Naive thymus-derived CD4-positive, alpha-beta T cell (primary cell): Measurements from ENCODE around the gene CNNM1. TPM values are rescaled to one million over a fixed set of nuclear protein-coding genes. Genes with fewer than 3 reads are reported as not detected.

Experiments used
- ATAC-seq: fragments of 150-1000 bp; cut with Tn5 transposase; 2 replicates; pipeline ENCODE4 v1.10.0; 2021; ENCODE audit warnings: mild to moderate bottlenecking, moderate library complexity
- CTCF ChIA-PET: fragments of 350-600 bp; sonication (Branson Sonifier 250); formaldehyde crosslinking; loops from one replicate; lab custom pipeline; 2021; ENCODE audit warnings: antibody characterized with exemption; lab: Charles Lee
- POLR2A ChIA-PET: fragments of 350-600 bp; sonication (Branson Sonifier 250); formaldehyde crosslinking; loops from one replicate; lab custom pipeline; 2021; ENCODE audit warnings: antibody characterized with exemption, inconsistent platforms; lab: Charles Lee
- DNase-seq, 9 donors: peaks; one replicate each; pipeline versions ENCODE4 v3.0.0 to v3.0.0-alpha.2; 2020 to 2022; ENCODE audit warnings: mixed read lengths in 1 of 9
- H3K27ac ChIP-seq: one replicate; pipeline ENCODE4 v1.7.0; 2013; ENCODE audit warnings: mild to moderate bottlenecking, low read depth, low read length, moderate library complexity
- H3K27me3 ChIP-seq, 2 donors: one replicate each; pipeline ENCODE4 v1.7.0; 2013; ENCODE audit warnings: low read length in 2 of 2, mild to moderate bottlenecking in 2 of 2, moderate library complexity in 2 of 2; ENCODE audit not compliant: control insufficient read depth in 2 of 2, insufficient read depth in 2 of 2
- H3K36me3 ChIP-seq, 3 experiments: 1 replicate in 2 of 3; 2 replicates in 1 of 3; pipeline ENCODE4 v1.7.0; 2013; ENCODE audit warnings: low read length in 3 of 3, mild to moderate bottlenecking in 3 of 3, moderate library complexity in 1 of 3; ENCODE audit not compliant: insufficient read depth in 3 of 3, control insufficient read depth in 2 of 3
- H3K4me1 ChIP-seq, 2 donors: one replicate each; pipeline ENCODE4 v1.7.0; 2013; ENCODE audit warnings: low read length in 2 of 2, mild to moderate bottlenecking in 2 of 2, moderate library complexity in 1 of 2; ENCODE audit not compliant: control insufficient read depth in 2 of 2, insufficient read depth in 2 of 2
- H3K4me3 ChIP-seq: 2 replicates; pipeline ENCODE4 v1.7.0; 2013; ENCODE audit warnings: mild to moderate bottlenecking, low read length
- H3K9me3 ChIP-seq, 3 experiments: 1 replicate in 2 of 3; 2 replicates in 1 of 3; pipeline ENCODE4 v1.7.0; 2013; ENCODE audit warnings: low read length in 3 of 3; ENCODE audit not compliant: control insufficient read depth in 2 of 3
- H3K27ac Mint-ChIP-seq, 9 donors: one replicate each; pipeline ENCODE4 v1.8.0; 2020 to 2022; ENCODE audit warnings: mixed read lengths in 9 of 9, mild to moderate bottlenecking in 8 of 9, moderate library complexity in 5 of 9, inconsistent platforms in 2 of 9
- H3K27me3 Mint-ChIP-seq, 5 donors: one replicate each; pipeline ENCODE4 v1.8.0; 2021 to 2022; ENCODE audit warnings: mixed read lengths in 5 of 5, mild to moderate bottlenecking in 1 of 5
- H3K36me3 Mint-ChIP-seq, 5 donors: one replicate each; pipeline ENCODE4 v1.8.0; 2020 to 2022; ENCODE audit warnings: mixed read lengths in 5 of 5, mild to moderate bottlenecking in 3 of 5, inconsistent platforms in 1 of 5
- H3K4me1 Mint-ChIP-seq, 7 donors: one replicate each; pipeline ENCODE4 v1.8.0; 2020 to 2022; ENCODE audit warnings: mixed read lengths in 7 of 7, mild to moderate bottlenecking in 3 of 7, inconsistent platforms in 1 of 7
- H3K4me3 Mint-ChIP-seq, 10 donors: one replicate each; pipeline ENCODE4 v1.8.0; 2020 to 2022; ENCODE audit warnings: mild to moderate bottlenecking in 10 of 10, mixed read lengths in 10 of 10, moderate library complexity in 6 of 10, inconsistent platforms in 2 of 10
- H3K9me3 Mint-ChIP-seq, 11 donors: one replicate each; pipeline ENCODE4 v1.8.0; 2020 to 2022; ENCODE audit warnings: mixed read lengths in 11 of 11, mild to moderate bottlenecking in 4 of 11, inconsistent platforms in 1 of 11, moderate library complexity in 1 of 11
- intact Hi-C, 2 donors: fragments of 100-400 bp; cut with micrococcal nuclease; formaldehyde crosslinking; loops; one replicate each; pipeline ENCODE4 v1.15.1; 2023
- polyA plus RNA-seq, 2 donors: library from polyadenylated mRNA; unstranded; fragments of 300-500 nt; fragmentation: Illumina TruSeq; gene quantifications; one replicate each; pipeline ENCODE4 v1.2.3, GENCODE V29; 2021
- total RNA-seq, 6 experiments: library from RNA in 5 of 6; stranded (reverse) in 5 of 6; gene quantifications; 1 replicate in 5 of 6; 2 replicates in 1 of 6; pipeline ENCODE4 v1.2.3 and lab custom pipeline; 2021 to 2026

The CNNM1 gene
- total and polyA plus RNA-seq, 7 experiments from 2014 or later, result 0.12 to 1.9 (median 0.30) TPM

DNA sequence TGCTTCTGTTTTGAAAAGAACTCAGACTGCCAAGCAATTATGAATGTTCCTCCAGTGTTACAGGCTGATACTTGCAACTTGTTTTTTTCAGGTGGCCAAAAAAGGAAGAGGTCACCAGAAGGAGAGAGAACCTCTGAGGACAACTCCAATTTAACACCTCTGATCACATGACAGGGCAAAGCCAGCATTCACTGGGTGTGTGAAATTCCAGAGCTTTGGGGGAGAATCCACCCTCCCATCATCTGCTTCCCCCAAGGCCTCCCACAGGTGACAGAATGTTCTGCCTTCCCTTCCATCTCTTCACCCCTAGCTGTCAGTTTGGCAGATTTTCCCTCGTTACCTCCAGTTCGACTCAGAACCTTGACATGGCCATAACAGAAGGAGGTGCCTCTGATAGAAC is 62.2 kb downstream of the CNNM1 start:
- POLR2A ChIA-PET, result no interaction called here
- CTCF ChIA-PET, result interaction anchor here (0.6 kb wide), 1 partner anchor 28 kb away, joined by 3 read pairs; no protein-coding TSS in a partner anchor

GRCh38 chr10:99393036-99393435 is 63.9 kb downstream of the CNNM1 start:
- POLR2A ChIA-PET, result no interaction called here
- H3K27ac Mint-ChIP-seq, result no peak overlapping the region
- no peak overlapping the region for H3K4me3 ChIP-seq
- peaks cover 0 to 15% (median 9%) of the 10 kb centered on the region in 7 donors for H3K4me1 Mint-ChIP-seq
- peaks cover 0 to 2% (median 0%) of the 10 kb centered on the region in 5 donors for H3K27me3 Mint-ChIP-seq
- no peaks in the 10 kb centered on the region for H3K9me3 Mint-ChIP-seq
- no peaks in the 10 kb centered on the region for H3K27me3 ChIP-seq
- no peaks in the 10 kb centered on the region for H3K9me3 ChIP-seq
- H3K27ac ChIP-seq, result no peak overlapping the region
- peaks cover 0 to 13% (median 0%) of the 10 kb centered on the region in 3 experiments for H3K36me3 ChIP-seq
- H3K4me3 Mint-ChIP-seq, result peak overlapping the region in 1 of 10 donors; percentile 29
- peaks cover 0 to 16% (median 0%) of the 10 kb centered on the region in 5 donors for H3K36me3 Mint-ChIP-seq
- intact Hi-C loops, result loop anchor here (2.0 kb wide), 3 partner anchors 38 to 318 kb away; partner anchors contain the start of gene GOT1 (in 2 of the 2)
- ATAC-seq, result no peak
- CTCF ChIA-PET, result interaction anchor here (0.7 to 1.3 kb wide), 3 partner anchors 10 to 221 kb away, joined by 3 to 4 read pairs (median 4); no protein-coding TSS in a partner anchor
- DNase-seq, result no peak
- H3K4me1 ChIP-seq, result no peaks in the 10 kb centered on the region

More for the DNA sequence above, 62.2 kb downstream of the CNNM1 start:
- peaks cover 0 to 15% (median 9%) of the 10 kb centered on the region in 7 donors for H3K4me1 Mint-ChIP-seq
- peaks cover 0 to 9% (median 0%) of the 10 kb centered on the region in 5 donors for H3K36me3 Mint-ChIP-seq
- H3K4me3 Mint-ChIP-seq, result no peak overlapping the region
- H3K27me3 Mint-ChIP-seq, result peaks cover 0 to 7% (median 0%) of the 10 kb centered on the region in 5 donors
- Histone ChIP-seq H3K27me3 (no peaks in the 10 kb centered on the region), H3K36me3 (no peaks in the 10 kb centered on the region), H3K27ac (no peak overlapping the region), H3K4me1 (no peaks in the 10 kb centered on the region), H3K9me3 (no peaks in the 10 kb centered on the region), H3K4me3 (no peak overlapping the region)
- intact Hi-C loops, result no loop called here
- no peaks in the 10 kb centered on the region for H3K9me3 Mint-ChIP-seq
- DNase-seq (no peak), ATAC-seq (no peak)
- H3K27ac Mint-ChIP-seq, result peak overlapping the region in 1 of 9 donors; percentile 14

DNA sequence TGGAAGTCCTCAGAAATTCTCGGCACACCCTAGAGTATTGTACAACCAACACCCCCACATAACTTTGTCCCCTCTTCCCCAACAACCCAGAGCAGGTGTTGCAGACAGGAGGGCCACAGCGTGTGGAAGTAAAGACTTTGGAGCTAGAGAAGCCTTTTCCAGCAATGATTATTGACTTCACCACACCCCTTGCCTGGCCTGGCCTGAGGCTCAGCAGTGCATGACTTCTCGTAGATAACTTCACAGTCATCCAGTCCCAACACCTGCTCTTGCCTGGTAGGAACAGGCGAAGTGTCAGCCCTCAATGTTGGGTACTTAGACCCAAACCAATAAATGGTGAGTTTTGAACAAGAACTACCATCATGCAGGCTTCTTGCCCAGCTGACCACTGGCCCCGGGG is 64.5 kb downstream of the CNNM1 start:
- peaks cover 0 to 19% (median 0%) of the 10 kb centered on the region in 3 experiments for H3K36me3 ChIP-seq
- H3K27ac ChIP-seq, result no peak overlapping the region
- no peak overlapping the region for H3K4me3 ChIP-seq
- H3K4me1 ChIP-seq, result no peaks in the 10 kb centered on the region
- ATAC-seq (no peak), DNase-seq (no peak)
- H3K27ac Mint-ChIP-seq, result no peak overlapping the region
- ChIA-PET POLR2A (no interaction called here), CTCF (no interaction called here)
- H3K4me1 Mint-ChIP-seq, result peaks cover 0 to 15% (median 9%) of the 10 kb centered on the region in 7 donors
- H3K27me3 Mint-ChIP-seq, result peaks cover 0 to 2% (median 0%) of the 10 kb centered on the region in 5 donors
- H3K9me3 Mint-ChIP-seq, result no peaks in the 10 kb centered on the region
- no peaks in the 10 kb centered on the region for H3K9me3 ChIP-seq
- intact Hi-C loops, result loop anchor here (2.0 kb wide), 3 partner anchors 37 to 317 kb away; partner anchors contain the start of gene GOT1 (in 2 of the 2)
- peaks cover 0 to 17% (median 0%) of the 10 kb centered on the region in 5 donors for H3K36me3 Mint-ChIP-seq
- H3K4me3 Mint-ChIP-seq, result no peak overlapping the region
- no peaks in the 10 kb centered on the region for H3K27me3 ChIP-seq

GRCh38 chr10:99394256-99394655 is 65.1 kb downstream of the CNNM1 start:
- CTCF ChIA-PET, result interaction anchor here (0.5 kb wide), 1 partner anchor 258 kb away, joined by 3 read pairs; no protein-coding TSS in a partner anchor
- H3K27me3 ChIP-seq, result no peaks in the 10 kb centered on the region
- peaks cover 0 to 19% (median 5%) of the 10 kb centered on the region in 5 donors for H3K36me3 Mint-ChIP-seq
- POLR2A ChIA-PET, result no interaction called here
- H3K9me3 ChIP-seq, result no peaks in the 10 kb centered on the region
- no peak overlapping the region for H3K27ac Mint-ChIP-seq
- no peak overlapping the region for H3K4me3 ChIP-seq
- H3K4me3 Mint-ChIP-seq, result no peak overlapping the region
- H3K9me3 Mint-ChIP-seq, result no peaks in the 10 kb centered on the region
- peaks cover 0 to 25% (median 0%) of the 10 kb centered on the region in 3 experiments for H3K36me3 ChIP-seq
- H3K4me1 ChIP-seq, result no peaks in the 10 kb centered on the region
- peaks cover 0 to 15% (median 9%) of the 10 kb centered on the region in 7 donors for H3K4me1 Mint-ChIP-seq
- intact Hi-C loops, result no loop called here
- H3K27ac ChIP-seq, result no peak overlapping the region
- ATAC-seq (no peak), DNase-seq (no peak)
- H3K27me3 Mint-ChIP-seq, result peaks cover 0 to 2% (median 0%) of the 10 kb centered on the region in 5 donors

- H3K4me3 Mint-ChIP-seq, result no peak overlapping the region
- Histone ChIP-seq H3K4me1 (no peaks in the 10 kb centered on the region), H3K9me3 (no peaks in the 10 kb centered on the region), H3K4me3 (no peak overlapping the region), H3K27ac (no peak overlapping the region), H3K36me3 (peaks cover 0 to 31% (median 4%) of the 10 kb centered on the region in 3 experiments), H3K27me3 (no peaks in the 10 kb centered on the region)
- peaks cover 0 to 2% (median 0%) of the 10 kb centered on the region in 5 donors for H3K27me3 Mint-ChIP-seq
- no peaks in the 10 kb centered on the region for H3K9me3 Mint-ChIP-seq
- peaks cover 0 to 21% (median 5%) of the 10 kb centered on the region in 5 donors for H3K36me3 Mint-ChIP-seq
- peak overlapping the region in 1 of 9 donors; percentile 79 for H3K27ac Mint-ChIP-seq
- POLR2A ChIA-PET, result no interaction called here
- ATAC-seq, result no peak
- CTCF ChIA-PET, result interaction anchor here (0.5 kb wide), 1 partner anchor 258 kb away, joined by 3 read pairs; no protein-coding TSS in a partner anchor
- intact Hi-C loops, result no loop called here
- no peak for DNase-seq
- H3K4me1 Mint-ChIP-seq, result peaks cover 0 to 15% (median 9%) of the 10 kb centered on the region in 7 donors
Observed at GRCh38 chr10:99394761-99395386, 65.7 kb downstream of the CNNM1 start.

DNA sequence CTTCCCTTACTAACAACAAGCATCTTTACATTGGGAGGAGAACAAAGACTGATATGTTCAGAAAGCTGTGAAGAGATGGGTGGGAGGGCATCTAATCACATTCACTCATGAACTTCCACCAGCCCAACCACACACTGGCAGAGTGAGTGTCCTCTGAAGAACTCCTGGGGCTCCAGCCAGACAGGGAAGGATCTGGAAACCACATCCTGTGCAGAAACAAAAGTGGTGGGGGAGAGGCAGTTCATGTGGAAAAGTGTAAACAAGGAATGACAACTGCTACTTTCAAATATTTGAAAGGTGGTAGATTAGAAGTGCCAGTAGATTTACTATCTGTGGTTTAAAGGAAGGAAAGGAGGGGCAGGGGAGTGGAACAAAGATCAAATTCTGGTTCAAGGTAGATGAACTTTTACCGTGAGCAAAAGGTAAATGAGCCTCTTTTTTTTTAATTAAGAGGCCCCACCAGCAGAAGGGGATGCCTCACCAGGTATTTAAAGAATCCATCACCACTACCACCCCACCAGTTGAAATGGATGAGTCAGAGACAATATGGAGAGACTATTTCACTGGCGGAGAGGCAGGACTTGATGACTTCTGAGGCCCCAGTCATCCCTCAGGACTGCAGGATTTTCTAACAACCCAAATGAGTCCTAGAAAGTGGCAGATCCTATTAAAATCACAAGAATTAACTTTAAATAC is 66.7 kb downstream of the CNNM1 start:
- Histone ChIP-seq H3K4me3 (no peak overlapping the region), H3K27ac (peak overlapping the region; percentile 39), H3K9me3 (no peaks in the 10 kb centered on the region), H3K27me3 (no peaks in the 10 kb centered on the region), H3K4me1 (no peaks in the 10 kb centered on the region), H3K36me3 (peaks cover 0 to 37% (median 4%) of the 10 kb centered on the region in 3 experiments)
- ChIA-PET POLR2A (no interaction called here), CTCF (no interaction called here)
- no peak overlapping the region for H3K4me3 Mint-ChIP-seq
- H3K27ac Mint-ChIP-seq, result peak overlapping the region in 7 of 9 donors; percentile 7 to 74 (median 60)
- H3K27me3 Mint-ChIP-seq, result no peaks in the 10 kb centered on the region
- DNase-seq (no peak), ATAC-seq (no peak)
- H3K4me1 Mint-ChIP-seq, result peaks cover 0 to 15% (median 9%) of the 10 kb centered on the region in 7 donors
- no peaks in the 10 kb centered on the region for H3K9me3 Mint-ChIP-seq
- peaks cover 0 to 21% (median 5%) of the 10 kb centered on the region in 5 donors for H3K36me3 Mint-ChIP-seq
- intact Hi-C loops, result no loop called here
